ENCODE measurements around the gene TMPRSS9.

DNA sequence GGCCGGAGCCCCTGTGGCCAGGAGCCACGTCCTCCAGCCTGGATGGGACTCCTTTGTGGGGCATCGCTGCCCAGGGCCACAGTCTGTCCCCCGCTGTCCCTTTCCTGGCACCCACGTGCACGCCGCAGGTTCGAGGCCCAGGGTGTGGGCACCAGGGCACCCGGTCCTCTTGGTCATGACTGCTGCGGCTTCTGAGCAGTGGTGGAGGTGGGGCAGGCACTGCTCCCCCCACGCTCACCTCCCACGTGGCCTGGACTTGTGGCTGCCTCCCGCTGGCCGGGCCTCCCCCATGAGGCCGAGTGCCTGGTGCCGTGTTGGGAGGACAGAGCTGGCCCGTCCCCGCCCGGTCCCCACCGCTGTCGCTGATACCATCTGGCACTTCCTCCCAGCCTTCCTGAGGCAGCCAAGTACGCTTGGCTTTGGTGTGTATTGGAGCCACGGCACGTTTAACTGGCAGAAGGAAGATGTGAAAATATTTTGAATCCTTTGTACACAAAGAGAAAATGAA is 18.8 kb upstream of the TMPRSS9 start:
- TF ChIP-seq POLR2A (IDR thresholded peaks at IDR 0.05; ENCODE audit: low read length): no peak
- TF ChIP-seq GATA1 (IDR thresholded peaks at IDR 0.05; ENCODE audit: low read depth, low read length): no peak

Data from erythroblast (primary cell).